ENCODE data around the gene GCH1.

GCH1 gene

DNA sequence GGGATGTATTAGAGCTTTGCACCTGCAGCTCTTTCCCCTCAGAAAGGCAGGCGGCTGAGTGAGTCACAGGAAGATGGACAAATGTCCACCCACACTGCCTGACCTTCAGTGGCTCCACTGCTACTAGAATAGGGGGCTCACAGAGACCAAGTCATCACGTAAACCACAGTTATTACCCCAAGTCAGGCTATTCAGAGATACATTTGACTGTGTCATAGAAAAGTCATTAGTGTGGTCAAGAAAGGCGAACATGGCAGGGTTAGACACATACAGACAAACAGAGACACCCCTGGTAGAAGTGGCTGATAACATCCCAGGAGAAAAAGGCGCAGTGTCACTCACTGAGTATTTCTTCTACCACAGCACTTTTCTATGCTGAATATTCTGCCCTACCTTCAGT, 36.0 kb downstream of the GCH1 start:
- no peak for DNase-seq (ENCODE audit: low spot score)

DNA sequence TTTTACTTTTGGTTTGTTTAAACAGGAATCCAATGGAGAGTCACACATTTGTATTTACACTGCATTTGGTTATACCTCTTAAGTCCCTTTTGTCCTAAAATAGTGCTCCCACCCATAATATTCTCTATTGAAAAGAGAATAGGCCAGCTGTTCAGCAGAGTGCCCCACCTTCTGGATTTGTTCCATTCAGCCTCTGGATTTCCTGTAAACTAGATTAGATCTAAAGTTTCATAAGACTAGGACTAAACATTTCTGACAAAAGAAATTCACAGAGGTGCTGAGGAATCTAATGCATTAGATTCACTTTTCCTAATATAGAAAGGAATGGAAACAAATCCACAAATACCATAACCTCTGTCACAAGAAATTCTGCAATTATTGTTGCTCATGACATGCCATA, 38.1 kb downstream of the GCH1 start:
- DNase-seq (ENCODE audit: low spot score) = no peak

DNA sequence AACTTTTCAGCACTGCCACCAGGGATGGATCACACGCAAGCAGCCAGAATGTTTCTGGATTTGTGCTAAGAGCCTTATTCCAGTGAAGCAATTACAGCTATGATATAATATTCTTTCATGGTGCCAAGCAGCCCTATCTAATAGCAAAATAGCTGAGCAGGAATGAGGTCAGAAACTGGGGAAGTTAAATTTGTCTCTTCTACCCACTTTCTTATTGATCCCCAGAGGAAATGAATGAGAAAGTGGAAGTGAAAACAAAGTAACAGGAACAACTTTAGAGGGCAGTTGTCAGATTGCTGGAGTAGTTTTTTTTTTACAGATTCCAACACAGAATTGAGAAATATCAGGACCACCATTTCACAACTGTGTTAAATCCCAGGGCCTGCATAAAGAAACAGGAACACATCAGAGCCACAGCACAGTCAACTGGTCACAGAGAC, 44.8 kb downstream of the GCH1 start:
- no peak for DNase-seq (ENCODE audit: low spot score)

DNA sequence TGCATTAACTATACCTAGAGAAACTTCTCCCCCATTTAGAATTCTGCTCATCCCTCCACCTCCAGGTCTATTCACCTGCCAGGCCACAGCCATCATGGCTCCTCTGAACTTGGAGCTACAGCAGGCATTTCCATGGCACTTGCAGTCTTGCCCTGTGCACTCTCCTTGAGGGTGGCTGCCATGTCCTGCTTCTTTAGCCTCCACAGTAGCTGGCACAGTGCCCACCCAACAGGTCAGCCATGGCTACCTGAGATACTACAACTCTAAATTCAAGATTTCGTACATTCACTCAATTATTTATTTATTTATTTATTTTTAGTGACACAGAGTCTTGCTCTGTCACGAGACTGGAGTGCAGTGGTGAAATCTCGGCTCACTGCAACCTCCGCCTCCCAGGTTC, 46.5 kb downstream of the GCH1 start:
- DNase-seq (ENCODE audit: low spot score) = no peak

DNA sequence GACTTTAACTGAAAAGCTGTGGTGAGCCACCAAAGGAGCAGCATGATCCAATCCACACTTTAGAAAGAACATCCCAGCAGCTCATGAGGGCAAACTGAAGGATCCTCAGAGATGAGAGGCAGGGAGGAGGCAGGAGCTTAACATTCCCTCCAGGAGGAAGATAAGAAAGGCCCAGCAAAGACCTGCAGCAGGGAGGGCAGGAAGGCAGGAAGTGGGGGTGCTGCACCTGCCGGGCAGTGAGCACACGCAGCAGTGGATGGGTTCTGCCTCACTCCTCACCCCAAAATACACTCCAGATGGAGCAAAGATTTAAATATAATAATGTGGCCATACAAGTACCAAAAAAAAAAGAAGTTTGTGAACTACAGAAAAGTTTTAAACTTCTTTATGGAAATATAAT, 48.4 kb downstream of the GCH1 start:
- DNase-seq (ENCODE audit: low spot score) = no peak

DNA sequence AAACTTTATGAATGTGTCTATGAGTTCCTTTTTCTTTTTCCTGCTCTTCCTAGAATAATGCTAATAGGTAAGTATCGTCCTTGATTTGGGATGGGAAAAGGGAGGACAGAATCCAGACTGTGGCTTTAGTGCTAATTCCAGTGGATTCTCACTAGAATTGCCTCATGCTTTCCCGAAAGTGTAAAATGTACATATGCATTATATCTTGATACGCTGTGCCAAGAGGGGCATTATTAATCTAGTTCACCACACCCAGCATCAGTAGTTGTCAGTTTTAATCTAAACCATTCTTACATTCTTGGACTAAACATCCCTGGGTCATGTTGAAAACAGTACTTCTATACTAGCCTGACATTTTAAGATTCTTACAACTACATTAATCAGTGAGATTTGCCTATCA, 49.3 kb downstream of the GCH1 start:
- no peak for DNase-seq (ENCODE audit: low spot score)

DNA sequence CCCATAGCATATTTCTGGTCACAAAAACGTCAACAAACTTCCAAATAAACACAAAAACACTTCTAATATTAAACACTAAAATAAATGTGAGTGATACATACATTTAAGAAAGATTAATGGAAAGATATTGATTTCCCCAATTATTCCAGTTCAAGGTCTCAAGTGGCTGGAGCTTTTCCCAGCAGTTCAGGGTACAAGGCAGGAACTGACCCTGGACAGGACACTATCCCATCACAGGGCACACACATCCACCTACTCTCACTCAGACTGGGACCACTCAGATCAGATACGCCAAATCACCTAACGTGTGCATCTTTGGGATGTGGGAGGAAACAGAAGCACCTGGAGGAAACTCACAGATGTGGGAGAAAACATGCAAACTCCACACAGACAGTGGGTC, 50.4 kb downstream of the GCH1 start:
- no peak for DNase-seq (ENCODE audit: low spot score)

DNA sequence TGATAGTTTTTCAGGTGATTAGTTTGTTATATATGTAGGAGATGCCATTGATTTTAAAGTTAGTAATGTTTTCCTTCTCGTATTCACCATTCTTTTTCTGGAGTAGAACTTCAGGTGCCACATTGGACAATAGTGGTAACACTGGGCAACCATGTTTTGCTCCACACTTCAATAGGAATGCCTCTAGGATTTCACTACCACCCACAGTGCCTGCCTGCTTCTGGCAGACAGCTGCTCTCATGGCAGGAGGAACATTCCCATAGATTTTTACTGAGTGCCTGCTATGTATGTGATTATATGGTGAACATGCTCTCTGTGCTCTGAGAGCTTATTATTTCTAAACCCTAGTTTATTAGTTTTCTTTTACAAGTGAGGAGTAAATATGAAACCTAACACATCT, 53.7 kb downstream of the GCH1 start:
- peak; percentile 52 for DNase-seq (ENCODE audit: low spot score)

DNA sequence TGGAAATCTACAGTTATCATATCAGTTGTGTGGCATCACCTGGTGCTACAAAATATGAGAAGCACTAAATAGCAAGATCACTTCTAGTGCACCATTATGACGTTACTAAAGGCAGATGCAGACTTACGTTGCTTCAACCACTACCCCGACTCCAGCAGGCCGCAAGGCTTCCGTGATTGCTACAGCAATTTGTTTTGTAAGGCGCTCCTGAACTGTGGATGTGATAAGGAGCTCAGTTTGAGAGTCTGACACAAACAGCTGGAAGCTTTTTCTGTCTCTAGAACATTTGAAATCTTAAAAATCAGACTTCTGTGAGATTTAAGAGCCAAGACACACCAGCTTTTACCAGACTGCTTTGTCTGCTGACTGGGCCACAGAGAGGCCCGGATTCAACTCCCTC, 57.0 kb downstream of the GCH1 start:
- DNase-seq (ENCODE audit: low spot score) = no peak

DNA sequence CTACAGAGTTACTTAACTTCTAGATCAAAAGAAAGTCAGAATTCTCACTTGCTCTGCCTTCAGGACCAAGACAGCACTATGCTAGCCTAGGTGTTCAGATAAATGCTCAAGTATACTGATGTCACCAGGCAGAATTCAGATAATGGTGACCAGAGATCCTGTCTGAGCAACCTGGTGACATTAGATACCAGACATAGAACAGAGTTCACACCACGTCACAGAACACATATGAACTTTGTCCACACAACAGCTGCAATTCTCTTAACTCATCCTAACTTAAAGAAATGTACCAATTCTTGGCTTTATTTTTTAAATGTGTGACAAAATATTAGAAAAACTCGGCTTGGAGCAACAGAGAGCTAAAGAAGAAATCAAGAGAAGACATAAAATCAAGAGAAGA, 58.1 kb downstream of the GCH1 start:
- DNase-seq (ENCODE audit: low spot score) = no peak

DNA sequence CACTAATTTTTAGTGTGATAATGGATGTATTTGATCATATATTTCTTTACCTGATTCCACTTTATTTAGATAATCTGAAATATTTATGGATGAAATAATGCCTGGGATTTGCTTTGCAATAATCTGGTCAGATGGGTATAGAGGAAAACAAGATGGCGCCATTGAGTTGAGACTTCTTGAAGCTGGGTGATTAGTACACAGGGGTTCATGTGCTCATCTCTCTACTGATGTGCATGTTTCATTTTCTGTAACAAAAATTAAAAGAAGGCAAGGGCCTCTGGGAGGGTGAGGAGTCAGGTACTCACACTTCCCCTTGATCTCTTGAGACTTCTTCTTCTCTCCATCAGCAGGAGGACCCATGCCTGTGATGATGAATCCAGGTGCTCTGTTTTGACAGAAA, 61.8 kb downstream of the GCH1 start:
- DNase-seq (ENCODE audit: low spot score) = no peak

DNA sequence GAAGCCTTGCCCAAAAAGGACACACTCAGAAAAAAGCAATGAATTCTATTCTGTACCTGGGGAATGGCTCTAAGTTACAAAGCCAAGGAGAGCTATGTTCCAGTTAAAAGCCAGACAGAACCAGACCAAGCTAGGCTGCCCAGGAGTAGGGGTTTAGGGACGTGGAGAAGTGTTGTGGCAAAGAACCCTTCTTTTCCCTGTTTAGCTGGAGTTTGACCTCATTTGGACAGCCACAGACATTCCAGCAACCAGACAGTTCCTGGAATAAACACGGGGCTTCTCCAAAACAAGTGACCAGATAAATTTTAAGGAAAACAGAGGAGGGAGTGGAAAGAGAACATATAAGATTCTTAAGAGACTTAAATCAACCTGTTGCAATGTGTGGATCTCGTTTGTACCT, 62.3 kb downstream of the GCH1 start:
- DNase-seq (ENCODE audit: low spot score) = no peak

DNA sequence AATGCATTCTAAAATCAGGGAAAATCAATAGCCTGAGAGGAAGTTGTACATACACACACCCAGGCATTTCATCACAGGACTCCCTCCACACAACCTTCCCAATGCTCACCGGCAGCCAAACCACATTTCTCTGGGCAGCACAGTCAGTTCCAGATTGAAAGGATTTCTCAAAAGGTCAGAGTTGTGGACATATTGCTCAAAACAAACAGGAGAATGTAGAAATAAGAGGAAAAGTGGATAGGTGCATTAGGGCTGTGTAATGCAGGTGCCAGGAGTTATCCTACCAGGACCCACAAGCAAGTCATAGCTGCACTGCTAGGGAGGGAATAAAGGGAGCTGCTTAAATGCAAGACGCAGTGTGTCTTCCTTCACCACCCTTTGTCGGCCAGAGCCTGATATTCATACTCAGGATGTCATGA, 62.9 kb downstream of the GCH1 start:
- no peak for DNase-seq (ENCODE audit: low spot score)

DNA sequence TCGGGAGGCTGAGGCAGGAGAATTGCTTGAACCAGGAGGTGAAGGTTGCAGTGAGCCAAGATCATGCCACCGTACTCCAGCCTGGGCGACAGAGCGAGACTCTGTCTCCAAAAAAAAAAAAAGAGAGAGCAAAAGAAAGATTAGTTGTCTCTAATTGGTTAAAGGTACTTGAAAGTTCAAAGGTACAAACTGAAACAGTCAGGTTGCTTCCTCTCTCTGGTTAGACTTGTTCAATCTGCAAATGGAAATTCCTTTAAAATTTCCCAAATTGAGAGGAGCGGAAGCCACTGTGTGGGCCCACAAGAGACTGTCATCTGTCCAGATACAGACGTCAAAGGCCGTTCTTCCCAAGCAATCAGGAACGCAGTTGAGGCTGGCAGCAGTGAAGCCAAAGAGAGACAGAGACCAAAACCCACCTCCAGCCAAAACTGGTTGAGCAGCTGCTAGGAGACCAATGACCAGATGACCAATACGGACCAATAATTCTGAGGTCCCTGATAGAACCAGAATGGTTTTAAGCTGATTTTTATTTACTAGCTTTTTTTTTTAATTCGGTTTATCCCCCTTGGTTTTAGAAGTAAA, 63.6 kb downstream of the GCH1 start:
- DNase-seq (ENCODE audit: low spot score) = no peak

DNA sequence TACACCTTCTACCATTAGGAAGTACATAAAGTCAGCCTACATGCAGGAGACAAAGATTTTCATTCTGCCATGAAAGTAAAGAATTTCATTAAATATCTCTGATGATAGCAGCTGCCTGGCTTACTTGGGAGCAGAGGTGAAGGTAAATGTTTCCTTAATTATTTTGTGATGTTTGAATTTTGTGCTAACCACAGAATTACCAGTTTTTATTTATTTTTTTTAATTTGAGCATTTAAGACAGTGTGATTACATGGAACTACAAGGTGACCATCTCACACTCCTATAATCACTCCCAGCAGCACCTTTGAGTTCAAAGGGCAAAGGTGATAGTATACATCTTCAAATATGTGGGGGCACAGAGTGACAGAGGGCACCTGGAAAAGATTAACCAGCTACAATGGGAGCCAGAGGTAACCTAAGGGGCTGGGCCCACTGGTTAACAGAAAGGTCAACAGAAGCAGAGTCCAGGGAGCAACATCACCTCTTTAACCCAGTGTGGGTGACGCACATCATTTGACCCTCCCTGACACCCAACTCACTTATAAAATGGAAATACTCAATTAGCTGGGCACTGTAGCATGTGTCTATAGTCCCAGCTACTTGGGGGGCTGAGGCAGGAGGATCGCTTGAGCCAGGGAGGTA, 65.0 kb downstream of the GCH1 start:
- no peak for DNase-seq (ENCODE audit: low spot score)

DNA sequence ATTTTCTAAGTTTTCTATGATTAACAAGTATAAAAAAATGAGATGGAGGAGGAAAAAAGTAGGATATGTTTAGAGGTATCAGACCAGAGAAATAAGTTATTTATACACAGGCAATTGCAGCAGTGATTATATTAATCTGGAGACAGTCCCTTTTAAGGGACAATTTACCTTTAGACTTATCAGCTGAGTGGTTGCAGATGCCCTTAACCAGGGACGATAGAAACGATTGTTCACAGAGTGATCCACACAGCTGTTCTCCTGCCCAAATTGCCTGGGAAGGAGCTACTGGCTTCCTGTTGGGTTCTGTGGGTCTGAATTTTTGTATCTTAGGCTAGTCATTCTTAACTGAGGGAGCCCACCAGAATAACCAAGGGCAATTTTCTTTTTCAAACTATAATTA, 66.4 kb downstream of the GCH1 start:
- DNase-seq (ENCODE audit: low spot score) = no peak

DNA sequence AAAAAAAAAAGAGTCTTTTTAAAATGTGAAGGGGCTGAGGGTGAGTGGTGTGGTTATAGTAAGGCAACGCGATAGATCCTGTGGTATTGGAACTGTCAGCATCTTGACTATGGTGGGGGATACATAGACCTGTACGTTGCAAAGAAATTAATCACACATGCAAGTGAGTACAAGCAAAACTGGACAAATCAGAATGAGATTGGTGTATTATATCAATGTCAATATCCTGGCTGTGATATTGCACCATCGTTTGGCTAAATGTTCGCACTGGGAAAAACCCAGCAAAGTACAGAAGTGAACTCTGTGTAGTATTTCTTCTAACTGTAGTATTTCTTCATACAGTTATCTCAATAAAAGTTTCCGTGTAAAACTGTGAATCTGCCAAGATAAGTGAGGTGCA, 67.9 kb downstream of the GCH1 start:
- no peak for DNase-seq (ENCODE audit: low spot score)

DNA sequence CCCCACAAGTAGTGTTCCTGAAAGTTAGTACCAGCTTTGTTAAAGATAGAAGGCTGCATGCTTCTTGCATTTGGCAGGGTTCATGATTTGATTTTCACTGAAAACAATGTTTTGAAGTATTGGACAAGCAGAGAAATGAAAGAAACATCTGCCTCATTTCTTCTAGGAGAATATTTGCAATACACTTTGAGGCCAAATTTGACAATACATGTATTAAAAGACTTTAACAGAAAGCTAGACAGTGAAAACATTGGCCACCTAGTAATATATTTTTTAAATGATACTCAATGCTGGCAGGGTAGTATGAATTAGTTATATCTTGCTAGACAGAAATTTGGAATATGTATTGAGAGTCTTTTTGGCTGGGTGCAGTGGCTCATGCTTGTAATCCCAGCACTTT, 68.5 kb downstream of the GCH1 start:
- no peak for DNase-seq (ENCODE audit: low spot score)

DNA sequence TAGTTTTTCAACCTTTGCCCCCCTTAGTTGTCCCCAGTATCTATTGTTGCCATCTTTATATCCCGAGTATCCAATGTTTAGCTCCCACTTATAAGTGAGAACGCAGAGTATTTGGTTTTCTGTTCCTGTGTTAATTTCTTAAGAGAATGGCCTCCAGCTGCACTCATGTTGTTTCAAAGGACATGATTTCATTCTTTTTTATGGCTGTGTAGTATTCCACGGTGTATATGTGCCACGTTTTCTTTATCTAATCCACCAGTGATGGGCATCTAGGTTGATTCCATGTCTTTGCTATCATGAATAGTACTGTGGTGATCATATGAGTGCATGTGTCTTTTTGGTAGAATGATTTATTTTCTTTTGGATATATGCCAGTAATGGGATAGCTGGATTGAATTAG, 72.0 kb downstream of the GCH1 start:
- DNase-seq (ENCODE audit: low spot score) = no peak

DNA sequence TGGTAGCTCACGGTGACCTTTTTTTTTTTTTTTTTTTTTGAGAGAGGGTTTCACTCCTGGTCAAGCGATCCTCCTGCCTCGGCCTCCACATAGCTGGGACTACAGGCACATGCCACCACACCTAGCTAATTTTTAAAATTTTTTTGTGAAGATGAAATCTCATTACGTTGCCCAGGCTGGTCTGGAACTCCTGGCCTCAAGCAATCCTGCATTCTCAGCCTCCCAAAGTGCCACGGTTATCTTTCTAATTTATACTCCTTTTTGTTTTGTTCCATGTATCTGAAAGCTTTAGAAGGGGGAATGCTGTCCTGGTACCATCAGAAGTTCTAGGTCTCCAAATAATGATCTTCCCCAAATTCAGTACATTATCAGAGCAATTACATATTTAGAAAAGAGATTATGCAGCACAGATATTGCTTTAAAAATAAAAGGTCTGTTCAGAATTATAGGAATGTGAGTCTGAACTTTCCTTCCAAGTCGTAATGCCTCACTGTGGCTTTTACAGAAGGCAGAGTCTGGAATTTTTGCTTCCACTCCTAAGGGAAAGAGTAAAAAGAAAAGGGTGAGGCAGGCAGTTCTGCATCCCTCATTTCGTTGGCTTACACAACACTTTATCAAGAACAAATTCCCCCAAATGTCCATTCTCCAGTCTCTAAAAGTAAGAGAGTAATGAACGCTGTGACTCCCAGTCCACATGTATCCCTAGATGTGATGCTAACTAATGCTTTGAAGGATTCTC, 73.0 kb downstream of the GCH1 start:
- no peak for DNase-seq (ENCODE audit: low spot score)

DNA sequence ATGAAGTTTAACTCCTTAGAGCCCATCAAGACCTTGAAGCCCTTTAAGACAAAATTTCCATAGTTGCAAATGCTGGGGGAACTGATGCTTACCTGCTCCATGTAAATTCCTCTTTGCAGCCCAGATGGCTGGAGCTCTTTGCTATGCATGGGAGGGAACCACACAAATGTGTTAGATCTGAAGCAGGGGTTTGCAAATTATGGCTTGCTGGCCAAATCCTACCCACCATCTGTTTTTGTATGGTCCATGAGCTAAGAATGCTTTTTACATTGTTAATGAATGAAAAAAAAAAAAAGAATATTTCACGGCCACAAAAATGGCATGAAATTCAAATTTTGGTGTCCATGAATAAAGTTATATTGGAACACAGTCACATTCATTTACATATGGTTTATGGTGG, 74.6 kb downstream of the GCH1 start:
- DNase-seq (ENCODE audit: low spot score) = no peak

DNA sequence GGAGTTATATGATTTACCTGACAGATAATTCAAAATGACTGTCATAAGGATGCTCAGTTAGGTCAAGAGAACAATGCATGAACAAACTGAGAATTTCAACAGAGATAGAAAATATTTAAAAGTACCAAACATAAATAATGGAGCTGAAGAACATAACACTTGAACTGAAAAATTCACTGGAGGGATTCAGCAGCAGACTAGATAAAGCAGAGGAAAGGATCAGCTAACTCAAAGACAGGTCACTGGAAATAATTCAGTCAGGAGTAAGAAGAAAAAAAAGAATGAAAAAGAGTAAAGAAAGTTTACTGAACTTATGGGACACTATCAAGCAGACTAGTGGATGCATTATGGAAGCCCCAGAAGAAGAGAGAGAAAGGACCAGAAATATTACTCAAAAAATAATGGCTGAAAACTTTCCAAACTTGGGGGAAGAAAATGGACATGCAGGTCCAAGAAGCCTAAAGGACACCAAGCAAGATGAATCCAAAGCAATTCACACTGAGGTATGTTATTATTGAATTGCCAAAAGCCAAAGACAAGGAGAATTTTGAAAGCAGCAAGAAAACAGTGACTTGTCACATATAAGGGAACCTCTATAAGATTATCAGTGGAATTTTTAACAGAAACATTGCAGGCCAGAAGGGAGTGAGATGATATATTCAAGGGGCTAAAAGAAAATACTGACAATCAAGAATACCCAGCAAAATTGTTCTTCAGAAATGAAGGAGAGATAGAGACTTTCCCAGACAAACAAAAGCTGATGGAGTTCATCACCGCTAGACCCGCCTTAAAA, 78.7 kb downstream of the GCH1 start:
- DNase-seq (ENCODE audit: low spot score) = no peak

DNA sequence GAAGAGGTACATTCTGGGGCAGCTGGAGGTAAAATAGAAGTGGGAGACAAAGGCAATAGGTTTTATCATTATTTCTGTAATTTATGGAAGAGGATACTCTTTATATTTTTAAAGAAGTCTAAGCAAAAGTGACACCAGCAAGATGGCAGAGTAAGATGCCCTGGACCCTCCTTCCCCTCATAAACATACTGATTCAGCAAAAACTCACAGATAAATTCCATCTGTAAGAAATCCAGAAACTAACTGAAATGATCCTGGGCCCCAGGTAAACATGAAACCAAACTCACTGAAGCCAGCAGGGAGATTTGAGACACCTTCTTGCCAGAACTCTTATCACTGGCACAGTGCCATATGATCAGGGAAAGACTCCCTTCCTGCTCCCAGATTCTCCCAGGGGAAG, 79.9 kb downstream of the GCH1 start:
- DNase-seq (ENCODE audit: low spot score) = no peak

All from ecto neural progenitor cell (in vitro differentiated cells).